Smooth muscle cell of the brain vasculature (primary cell): ENCODE measurements around the gene GSTM2.
A peak's percentile ranks its signal among the peaks of the same experiment; 100 is the strongest.
"Not testable (repeated sequence)": the region's sequence is repeated elsewhere in the genome, so short reads cannot be mapped to it uniquely, and the experiment has no call there.

Experiments
- DNase-seq: peaks from one replicate; pipeline ENCODE4 v3.0.0-alpha.2; 2012; ENCODE audit warnings: low read depth, low spot score

GSTM2 gene

GRCh38 chr1:109677459-109677858, 9.6 kb downstream of the GSTM2 start:
- no peak for DNase-seq

- not testable (repeated sequence) for DNase-seq
Observed at GRCh38 chr1:109678637-109679036, 10.8 kb downstream of the GSTM2 start.

GRCh38 chr1:109684777-109685176, 16.9 kb downstream of the GSTM2 start:
- DNase-seq: not testable (repeated sequence)

- DNase-seq: not testable (repeated sequence)
Observed at GRCh38 chr1:109685399-109685798, 17.5 kb downstream of the GSTM2 start.

GRCh38 chr1:109685890-109686289, 18.0 kb downstream of the GSTM2 start:
- DNase-seq: not testable (repeated sequence)

GRCh38 chr1:109687109-109687508, 19.3 kb downstream of the GSTM2 start:
- not testable (repeated sequence) for DNase-seq

- DNase-seq: peak; percentile 45
Observed at GRCh38 chr1:109687641-109688499, 20.0 kb downstream of the GSTM2 start, which contains the start of gene GSTM1. Gene GSTM1 (plus strand): TSS chr1:109687817. CDS start chr1:109687874, 57 bp downstream.

GRCh38 chr1:109689844-109690405, 22.1 kb downstream of the GSTM2 start:
- no peak for DNase-seq

- DNase-seq: no peak
Observed at GRCh38 chr1:109691759-109692158, 23.9 kb downstream of the GSTM2 start.

GRCh38 chr1:109694400-109694799, 26.5 kb downstream of the GSTM2 start:
- DNase-seq: not testable (repeated sequence)

- not testable (repeated sequence) for DNase-seq
Observed at GRCh38 chr1:109695138-109695537, 27.3 kb downstream of the GSTM2 start.

GRCh38 chr1:109697066-109697465, 29.2 kb downstream of the GSTM2 start:
- no peak for DNase-seq

GRCh38 chr1:109697861-109698260, 30.0 kb downstream of the GSTM2 start:
- DNase-seq: not testable (repeated sequence)

- not testable (repeated sequence) for DNase-seq
Observed at GRCh38 chr1:109702940-109703339, 35.1 kb downstream of the GSTM2 start.

GRCh38 chr1:109704173-109704572, 36.3 kb downstream of the GSTM2 start:
- no peak for DNase-seq

GRCh38 chr1:109705411-109705810, 37.6 kb downstream of the GSTM2 start:
- DNase-seq: no peak

- DNase-seq: not testable (repeated sequence)
Observed at GRCh38 chr1:109708949-109709348, 41.1 kb downstream of the GSTM2 start.

GRCh38 chr1:109709822-109710221, 42.0 kb downstream of the GSTM2 start:
- DNase-seq: not testable (repeated sequence)

GRCh38 chr1:109711593-109712320, 43.9 kb downstream of the GSTM2 start, which contains the start of gene GSTM5:
Gene GSTM5 (plus strand): TSS chr1:109712251. CDS start chr1:109712313, 62 bp downstream.
- DNase-seq: not testable (repeated sequence)

GRCh38 chr1:109712321-109712864, 44.5 kb downstream of the GSTM2 start:
- DNase-seq: no peak

- DNase-seq: no peak
Observed at GRCh38 chr1:109713636-109714035, 45.8 kb downstream of the GSTM2 start.
